AG10803 (cell line): ENCODE measurements around the gene UNK.
"Not testable (repeated sequence)": the region's sequence is repeated elsewhere in the genome, so short reads cannot be mapped to it uniquely, and the experiment has no call there.

Source experiments
- DNase-seq: peaks from one replicate; pipeline ENCODE4 v3.0.0; 2010; ENCODE audit warnings: low read depth
- H3K4me3 ChIP-seq: 2 replicates; pipeline ENCODE4 v1.5.1; 2011; ENCODE audit warnings: mild to moderate bottlenecking, low read length, control low read depth
- TF ChIP-seq, protein P1 (sequence below): conservative IDR thresholded peaks from 2 replicates; pipeline ENCODE4 v1.5.1; 2011; ENCODE audit warnings: mild to moderate bottlenecking, low read length, control low read depth, inconsistent platforms

Gene UNK

DNA sequence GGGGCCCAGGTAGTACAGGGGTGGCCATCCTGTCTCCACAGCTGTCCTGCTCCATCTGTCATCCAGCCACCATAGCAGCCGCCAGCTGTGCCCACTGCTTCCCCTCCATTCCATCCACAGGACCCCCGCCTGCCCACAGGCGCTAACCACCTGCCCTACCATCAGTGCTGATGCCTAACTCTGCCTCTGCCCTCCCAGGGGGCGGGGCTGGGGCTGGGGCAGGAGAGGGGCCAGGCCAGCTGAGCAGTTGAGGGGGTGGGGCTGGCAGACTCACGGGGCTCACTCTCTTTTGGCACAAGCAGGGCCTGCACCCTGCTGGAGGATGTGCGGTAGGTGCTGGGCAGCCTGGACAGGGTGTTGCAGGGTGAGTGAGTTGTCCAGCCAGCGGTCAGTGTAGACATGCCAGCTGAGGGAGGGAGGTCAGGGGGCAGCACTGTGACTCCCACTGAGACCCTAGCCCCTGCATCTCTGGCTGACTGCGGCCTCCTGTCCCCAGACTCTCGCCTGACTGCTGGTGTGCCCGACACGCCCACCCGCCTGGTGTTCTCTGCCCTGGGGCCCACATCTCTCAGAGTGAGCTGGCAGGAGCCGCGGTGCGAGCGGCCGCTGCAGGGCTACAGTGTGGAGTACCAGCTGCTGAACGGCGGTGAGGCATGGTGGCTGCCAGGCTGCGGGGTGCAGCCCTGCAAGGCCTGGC is 29.3 kb upstream of the UNK start:
- no peak overlapping the region for H3K4me3 ChIP-seq
- no peak for DNase-seq
- TF ChIP-seq, protein P1, sequence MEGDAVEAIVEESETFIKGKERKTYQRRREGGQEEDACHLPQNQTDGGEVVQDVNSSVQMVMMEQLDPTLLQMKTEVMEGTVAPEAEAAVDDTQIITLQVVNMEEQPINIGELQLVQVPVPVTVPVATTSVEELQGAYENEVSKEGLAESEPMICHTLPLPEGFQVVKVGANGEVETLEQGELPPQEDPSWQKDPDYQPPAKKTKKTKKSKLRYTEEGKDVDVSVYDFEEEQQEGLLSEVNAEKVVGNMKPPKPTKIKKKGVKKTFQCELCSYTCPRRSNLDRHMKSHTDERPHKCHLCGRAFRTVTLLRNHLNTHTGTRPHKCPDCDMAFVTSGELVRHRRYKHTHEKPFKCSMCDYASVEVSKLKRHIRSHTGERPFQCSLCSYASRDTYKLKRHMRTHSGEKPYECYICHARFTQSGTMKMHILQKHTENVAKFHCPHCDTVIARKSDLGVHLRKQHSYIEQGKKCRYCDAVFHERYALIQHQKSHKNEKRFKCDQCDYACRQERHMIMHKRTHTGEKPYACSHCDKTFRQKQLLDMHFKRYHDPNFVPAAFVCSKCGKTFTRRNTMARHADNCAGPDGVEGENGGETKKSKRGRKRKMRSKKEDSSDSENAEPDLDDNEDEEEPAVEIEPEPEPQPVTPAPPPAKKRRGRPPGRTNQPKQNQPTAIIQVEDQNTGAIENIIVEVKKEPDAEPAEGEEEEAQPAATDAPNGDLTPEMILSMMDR, result no peak

DNA sequence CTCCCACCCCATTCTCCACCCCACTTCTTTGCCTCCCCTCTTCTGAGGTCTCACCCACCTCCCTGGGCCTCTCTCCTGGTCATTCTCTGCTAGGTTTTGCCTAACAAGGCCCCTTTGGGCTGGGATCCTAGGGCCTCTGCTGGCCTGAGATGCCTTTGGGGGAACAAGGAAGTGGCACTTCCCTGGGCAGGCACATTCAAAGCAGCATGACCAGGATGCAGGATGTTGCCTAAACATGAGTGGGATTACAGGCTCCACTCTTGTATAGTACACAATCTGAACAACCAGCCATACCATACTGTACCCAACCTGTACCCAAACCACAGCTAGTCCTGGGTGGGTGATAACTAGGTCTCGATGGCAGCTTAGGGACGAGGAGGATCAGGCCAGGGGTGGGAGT is 28.6 kb upstream of the UNK start:
- no peak overlapping the region for H3K4me3 ChIP-seq
- TF ChIP-seq, protein P1, result no peak
- DNase-seq, result no peak

- TF ChIP-seq, protein P1, result no peak
- H3K4me3 ChIP-seq, result no peak overlapping the region
- no peak for DNase-seq
These were observed 28.0 kb upstream of the UNK start for GRCh38 chr17:75756451-75757085.

DNA sequence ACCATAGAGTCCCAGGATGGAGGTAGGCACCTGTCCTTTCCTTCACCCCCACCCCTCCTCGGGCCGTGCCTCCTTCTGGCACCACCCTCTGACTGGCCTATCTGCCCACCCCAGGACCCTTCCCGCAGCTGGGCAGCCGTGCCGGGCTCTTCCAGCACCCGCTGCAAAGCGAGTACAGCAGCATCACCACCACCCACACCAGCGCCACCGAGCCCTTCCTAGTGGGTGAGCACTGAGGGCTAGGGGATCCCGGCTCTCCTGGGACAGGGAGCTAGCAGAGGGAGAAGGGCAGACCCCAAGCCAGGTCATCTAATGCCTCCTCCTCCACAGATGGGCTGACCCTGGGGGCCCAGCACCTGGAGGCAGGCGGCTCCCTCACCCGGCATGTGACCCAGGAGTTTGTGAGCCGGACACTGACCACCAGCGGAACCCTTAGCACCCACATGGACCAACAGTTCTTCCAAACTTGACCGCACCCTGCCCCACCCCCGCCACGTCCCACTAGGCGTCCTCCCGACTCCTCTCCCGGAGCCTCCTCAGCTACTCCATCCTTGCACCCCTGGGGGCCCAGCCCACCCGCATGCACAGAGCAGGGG is 27.4 kb upstream of the UNK start:
- H3K4me3 ChIP-seq, result no peak overlapping the region
- no peak for DNase-seq
- TF ChIP-seq, protein P1, result no peak

GRCh38 chr17:75758131-75758905 is 26.3 kb upstream of the UNK start:
- TF ChIP-seq, protein P1, result peak; percentile 19; the same call in 1 of the 2 replicates
- DNase-seq, result no peak
- H3K4me3 ChIP-seq, result no peak overlapping the region

DNA sequence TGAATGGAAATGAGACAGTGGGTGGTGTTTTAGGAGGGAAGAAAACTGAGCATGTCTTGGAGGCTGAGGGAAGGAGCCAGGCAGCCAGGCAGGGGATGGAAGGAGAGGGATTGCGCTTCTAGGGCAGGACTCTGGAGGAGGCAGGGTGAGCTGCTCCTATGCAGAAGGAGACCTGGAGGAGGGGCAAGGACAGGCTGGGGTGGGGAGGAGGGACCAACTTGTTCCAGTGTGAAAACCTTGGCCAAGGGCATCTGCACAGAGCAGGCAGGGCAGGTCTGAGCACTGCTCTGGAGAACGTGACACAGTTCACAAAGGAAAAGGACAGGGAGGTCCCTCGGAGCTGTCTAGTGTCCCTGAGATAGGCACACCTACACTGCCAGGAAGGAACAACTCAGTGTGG is 25.1 kb upstream of the UNK start:
- TF ChIP-seq, protein P1, result no peak
- no peak for DNase-seq
- no peak overlapping the region for H3K4me3 ChIP-seq

DNA sequence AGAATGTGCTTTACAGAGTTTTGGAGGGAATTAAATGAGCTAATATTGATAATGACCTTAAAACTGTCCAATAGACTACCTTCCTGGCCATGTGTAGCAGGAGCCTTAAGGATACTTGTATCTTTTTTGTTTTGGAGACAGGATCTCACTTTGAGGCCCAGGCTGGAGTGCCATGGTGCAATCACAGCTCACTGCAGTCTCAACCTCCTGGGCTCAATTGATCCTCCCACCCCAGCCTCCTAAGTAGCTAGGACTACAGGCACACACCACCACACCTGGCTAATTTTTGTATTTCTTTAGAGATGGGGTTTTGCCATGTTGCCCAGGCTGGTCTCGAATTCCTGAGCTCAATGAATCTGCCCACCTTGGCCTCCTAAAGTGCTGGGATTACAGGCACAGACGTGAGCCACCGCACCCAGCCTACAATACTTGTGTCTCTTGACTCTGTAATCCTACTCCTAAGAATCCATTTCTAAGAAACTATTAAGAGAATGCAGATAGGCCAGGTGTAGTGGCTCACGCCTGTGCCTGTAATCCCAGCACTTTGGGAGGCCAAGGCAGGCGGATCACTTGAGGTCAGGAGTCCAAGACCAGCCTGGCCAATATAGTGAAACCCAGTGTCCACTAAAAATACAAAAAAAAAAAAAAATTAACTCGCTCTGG is 24.5 kb upstream of the UNK start:
- H3K4me3 ChIP-seq, DNase-seq: not testable (repeated sequence)
